Measurements from ENCODE around the gene CFAP73. TPM values are rescaled to one million over a fixed set of nuclear protein-coding genes. Genes with fewer than 3 reads are reported as not detected.

The CFAP73 gene
- polyA plus RNA-seq, 1 of the 3 experiments (the other 2 are of a cell fraction) = not detected

GRCh38 chr12:113165521-113166450, 16.3 kb downstream of the CFAP73 start:
- Histone ChIP-seq H3K4me2 (no peak overlapping the region), H3K4me1 (ENCODE audit: control insufficient read depth in 1 of 2, insufficient read depth in 2 of 2, low read depth in 1 of 2, low read length in 1 of 2) (peaks cover 7 to 17% of the 10 kb centered on the region in 2 experiments; a peak in 2 of 4 replicates), H4K20me1 (ENCODE audit: insufficient read depth) (peaks cover 8% of the 10 kb centered on the region; the same call in 1 of the 2 replicates), H3K9me3 (no peaks in the 10 kb centered on the region), H2AFZ (ENCODE audit: low read depth) (no peak overlapping the region), H3K4me3 (ENCODE audit: low read depth in 2 of 2, low read length in 1 of 2) (no peak overlapping the region), H3K79me2 (ENCODE audit: insufficient read depth) (no peaks in the 10 kb centered on the region), H3K36me3 (replicated peaks in 1 of 2; ENCODE audit: control insufficient read depth in 1 of 2, insufficient read depth in 2 of 2, low read length in 1 of 2) (peaks cover 15 to 41% of the 10 kb centered on the region in 2 experiments), H3K27ac (ENCODE audit: low read depth in 2 of 2, low read length in 1 of 2) (no peak overlapping the region), H3K9ac (no peak overlapping the region), H3K27me3 (ENCODE audit: insufficient read depth) (no peaks in the 10 kb centered on the region), H3K9me2 (no peaks in the 10 kb centered on the region), H3F3A (replicated peaks; ENCODE audit: insufficient read depth) (no peaks in the 10 kb centered on the region)
- ChIA-PET CTCF (interaction anchor here (1.2 to 2.4 kb wide), 6 partner anchors 8 to 118 kb away, joined by 3 to 13 read pairs (median 6); partner anchors contain the start of gene RASAL1), POLR2A (interaction anchor here (0.6 kb wide), 1 partner anchor 62 kb away, joined by 4 read pairs; no protein-coding TSS in a partner anchor)
- TF ChIP-seq FOXM1 (IDR thresholded peaks at IDR 0.05; ENCODE audit: low read depth) = no peak
- TF ChIP-seq NRF1 (IDR thresholded peaks at IDR 0.05; ENCODE audit: low read depth, low read length) = no peak
- no peak for TF ChIP-seq MEF2A (IDR thresholded peaks at IDR 0.05; ENCODE audit: borderline replicate concordance, low read depth)
- no peak for TF ChIP-seq ELF1 (IDR thresholded peaks at IDR 0.05)
- no peak for TF ChIP-seq TAF1 (IDR thresholded peaks at IDR 0.05; ENCODE audit: borderline replicate concordance, low read depth, low read length)
- TF ChIP-seq TEAD4 (IDR thresholded peaks at IDR 0.05; ENCODE audit: borderline replicate concordance, insufficient read depth) = no peak
- no peak for TF ChIP-seq FOXJ3 (CRISPR knock-in tag; IDR thresholded peaks at IDR 0.05)
- TF ChIP-seq RAD21 (IDR thresholded peaks at IDR 0.05; ENCODE audit: low read length) = no peak
- no peak for TF ChIP-seq CHD2 (IDR thresholded peaks at IDR 0.05; ENCODE audit: low read length, partially characterized antibody)
- TF ChIP-seq RFX5 (IDR thresholded peaks at IDR 0.05; ENCODE audit: low read length) = no peak
- no peak for TF ChIP-seq FOSL2 (IDR thresholded peaks at IDR 0.05; ENCODE audit: borderline replicate concordance, low read depth)
- TF ChIP-seq JUND (IDR thresholded peaks at IDR 0.05) = no peak
- WGBS (ENCODE audit: low lambda C conversion rate) = 96% methylated on average over 16 of the region's 32 CpGs
- no peak for DNase-seq

DNA sequence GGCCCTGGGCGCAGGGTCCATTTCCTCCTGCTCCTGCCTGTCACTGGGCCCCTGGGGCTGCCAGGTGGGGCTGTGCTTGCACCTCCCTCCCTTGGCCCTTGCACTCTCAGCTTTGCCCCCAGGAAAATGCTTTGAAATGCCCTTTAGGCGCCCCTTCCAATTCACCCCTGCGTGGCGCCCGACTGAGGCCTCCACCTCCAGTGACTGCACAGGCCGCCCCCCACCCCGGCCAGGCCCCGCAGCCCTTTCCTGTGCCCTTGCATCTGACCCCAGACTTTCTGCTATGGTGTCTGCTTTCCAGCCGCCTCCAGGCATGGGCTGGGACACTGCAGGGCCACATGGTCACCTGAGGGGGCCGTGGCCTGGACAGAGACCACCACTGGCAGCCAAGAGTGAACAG, 18.3 kb downstream of the CFAP73 start:
- WGBS (ENCODE audit: low lambda C conversion rate) = 100% methylated on average over 8 of the region's 10 CpGs
- Histone ChIP-seq H4K20me1 (ENCODE audit: insufficient read depth) (no peaks in the 10 kb centered on the region), H3K9ac (no peak overlapping the region), H3K27ac (ENCODE audit: low read depth in 2 of 2, low read length in 1 of 2) (no peak overlapping the region), H3F3A (replicated peaks; ENCODE audit: insufficient read depth) (no peaks in the 10 kb centered on the region), H3K36me3 (replicated peaks in 1 of 2; ENCODE audit: control insufficient read depth in 1 of 2, insufficient read depth in 2 of 2, low read length in 1 of 2) (peaks cover 32 to 57% of the 10 kb centered on the region in 2 experiments), H3K4me1 (ENCODE audit: control insufficient read depth in 1 of 2, insufficient read depth in 2 of 2, low read depth in 1 of 2, low read length in 1 of 2) (peaks cover 0 to under 1% of the 10 kb centered on the region in 2 experiments; a peak in 1 of 4 replicates), H2AFZ (ENCODE audit: low read depth) (no peak overlapping the region), H3K4me2 (no peak overlapping the region), H3K9me3 (no peaks in the 10 kb centered on the region), H3K4me3 (ENCODE audit: low read depth in 2 of 2, low read length in 1 of 2) (no peak overlapping the region), H3K27me3 (ENCODE audit: insufficient read depth) (no peaks in the 10 kb centered on the region), H3K9me2 (no peaks in the 10 kb centered on the region), H3K79me2 (ENCODE audit: insufficient read depth) (no peaks in the 10 kb centered on the region)
- TF ChIP-seq SIN3A (IDR thresholded peaks at IDR 0.05; ENCODE audit: borderline replicate concordance, low read depth, low read length) = no peak
- TF ChIP-seq EP300 (IDR thresholded peaks at IDR 0.05; ENCODE audit: borderline replicate concordance in 1 of 2, low read depth in 1 of 2, low read length in 1 of 2) = no peak
- no peak for TF ChIP-seq RXRA (IDR thresholded peaks at IDR 0.05; ENCODE audit: borderline replicate concordance, low read depth)
- no peak for TF ChIP-seq TEAD4 (IDR thresholded peaks at IDR 0.05; ENCODE audit: borderline replicate concordance, insufficient read depth)
- TF ChIP-seq MEF2A (IDR thresholded peaks at IDR 0.05; ENCODE audit: borderline replicate concordance, low read depth) = no peak
- no peak for TF ChIP-seq NFIC (IDR thresholded peaks at IDR 0.05; ENCODE audit: borderline replicate concordance)
- TF ChIP-seq PBX3 (IDR thresholded peaks at IDR 0.05) = no peak
- no peak for TF ChIP-seq TCF12 (IDR thresholded peaks at IDR 0.05)
- TF ChIP-seq IRF3 (IDR thresholded peaks at IDR 0.05; ENCODE audit: low read depth, low read length) = no peak
- TF ChIP-seq POLR2AphosphoS5 (IDR thresholded peaks at IDR 0.05; ENCODE audit: low read depth, low read length) = no peak
- no peak for TF ChIP-seq TAF1 (IDR thresholded peaks at IDR 0.05; ENCODE audit: borderline replicate concordance, low read depth, low read length)
- TF ChIP-seq, protein P1, sequence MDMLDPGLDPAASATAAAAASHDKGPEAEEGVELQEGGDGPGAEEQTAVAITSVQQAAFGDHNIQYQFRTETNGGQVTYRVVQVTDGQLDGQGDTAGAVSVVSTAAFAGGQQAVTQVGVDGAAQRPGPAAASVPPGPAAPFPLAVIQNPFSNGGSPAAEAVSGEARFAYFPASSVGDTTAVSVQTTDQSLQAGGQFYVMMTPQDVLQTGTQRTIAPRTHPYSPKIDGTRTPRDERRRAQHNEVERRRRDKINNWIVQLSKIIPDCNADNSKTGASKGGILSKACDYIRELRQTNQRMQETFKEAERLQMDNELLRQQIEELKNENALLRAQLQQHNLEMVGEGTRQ (IDR thresholded peaks at IDR 0.05; ENCODE audit: borderline replicate concordance, low read depth, low read length) = no peak
- no peak for TF ChIP-seq FOSL2 (IDR thresholded peaks at IDR 0.05; ENCODE audit: borderline replicate concordance, low read depth)
- no peak for DNase-seq
- CTCF ChIA-PET = interaction anchor here (1.2 kb wide), 1 partner anchor 9 kb away, joined by 6 read pairs; no protein-coding TSS in a partner anchor
- POLR2A ChIA-PET = interaction anchor here (1.0 kb wide), 1 partner anchor 72 kb away, joined by 3 read pairs; no protein-coding TSS in a partner anchor

Measured in SK-N-SH (cell line).